Measurements from ENCODE around the gene ANXA11. TPM values are rescaled to one million over a fixed set of nuclear protein-coding genes. Genes with fewer than 3 reads are reported as not detected.
A peak's percentile ranks its signal among the peaks of the same experiment; 100 is the strongest.

Gene ANXA11
- total RNA-seq, 2 donors from 2014 or later: 68.2 to 71.9 TPM

DNA sequence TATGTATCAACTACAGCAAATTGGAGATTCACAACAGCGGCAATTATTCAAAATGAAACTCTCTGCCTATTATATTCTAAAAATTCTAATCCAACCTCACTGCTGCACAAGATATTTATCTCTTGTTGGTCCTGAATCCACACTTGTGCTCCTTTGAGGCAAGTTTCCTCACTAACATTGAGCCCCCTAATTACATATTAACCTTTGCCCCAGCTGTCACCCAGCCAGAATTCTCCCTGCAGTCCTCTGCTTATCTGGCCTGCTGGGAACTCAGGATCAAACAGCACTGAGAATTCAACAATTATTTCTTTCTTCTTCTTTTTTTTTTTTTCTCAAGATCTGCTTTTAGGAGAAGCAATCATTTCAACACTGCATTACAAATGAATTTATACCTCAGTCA is 94.4 kb downstream of the ANXA11 start:
- H3K36me3 ChIP-seq (replicated peaks in 1 of 2; ENCODE audit: insufficient read depth in 1 of 2, low read depth in 2 of 2): no peaks in the 10 kb centered on the region
- TF ChIP-seq, protein P1, sequence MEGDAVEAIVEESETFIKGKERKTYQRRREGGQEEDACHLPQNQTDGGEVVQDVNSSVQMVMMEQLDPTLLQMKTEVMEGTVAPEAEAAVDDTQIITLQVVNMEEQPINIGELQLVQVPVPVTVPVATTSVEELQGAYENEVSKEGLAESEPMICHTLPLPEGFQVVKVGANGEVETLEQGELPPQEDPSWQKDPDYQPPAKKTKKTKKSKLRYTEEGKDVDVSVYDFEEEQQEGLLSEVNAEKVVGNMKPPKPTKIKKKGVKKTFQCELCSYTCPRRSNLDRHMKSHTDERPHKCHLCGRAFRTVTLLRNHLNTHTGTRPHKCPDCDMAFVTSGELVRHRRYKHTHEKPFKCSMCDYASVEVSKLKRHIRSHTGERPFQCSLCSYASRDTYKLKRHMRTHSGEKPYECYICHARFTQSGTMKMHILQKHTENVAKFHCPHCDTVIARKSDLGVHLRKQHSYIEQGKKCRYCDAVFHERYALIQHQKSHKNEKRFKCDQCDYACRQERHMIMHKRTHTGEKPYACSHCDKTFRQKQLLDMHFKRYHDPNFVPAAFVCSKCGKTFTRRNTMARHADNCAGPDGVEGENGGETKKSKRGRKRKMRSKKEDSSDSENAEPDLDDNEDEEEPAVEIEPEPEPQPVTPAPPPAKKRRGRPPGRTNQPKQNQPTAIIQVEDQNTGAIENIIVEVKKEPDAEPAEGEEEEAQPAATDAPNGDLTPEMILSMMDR (IDR thresholded peaks at IDR 0.05): no peak
- TF ChIP-seq POLR2A (IDR thresholded peaks at IDR 0.05): no peak
- ATAC-seq (no peak), DNase-seq (peak in 2 of 4 donors; percentile 36 to 54)
- peak overlapping the region in 3 of 4 donors; percentile 50 to 81 (median 64) for H3K27ac ChIP-seq
- intact Hi-C loops (cut with DNase I): no loop called here
- H3K4me3 ChIP-seq: no peak overlapping the region
- no peaks in the 10 kb centered on the region for H3K27me3 ChIP-seq
- H3K9me3 ChIP-seq: peaks cover 0 to 8% (median 0%) of the 10 kb centered on the region in 3 donors
- 54 to 74% methylated on average over 1 of the region's 1 CpG for WGBS, 2 donors
- peaks cover 22% of the 10 kb centered on the region for H3K4me1 ChIP-seq

DNA sequence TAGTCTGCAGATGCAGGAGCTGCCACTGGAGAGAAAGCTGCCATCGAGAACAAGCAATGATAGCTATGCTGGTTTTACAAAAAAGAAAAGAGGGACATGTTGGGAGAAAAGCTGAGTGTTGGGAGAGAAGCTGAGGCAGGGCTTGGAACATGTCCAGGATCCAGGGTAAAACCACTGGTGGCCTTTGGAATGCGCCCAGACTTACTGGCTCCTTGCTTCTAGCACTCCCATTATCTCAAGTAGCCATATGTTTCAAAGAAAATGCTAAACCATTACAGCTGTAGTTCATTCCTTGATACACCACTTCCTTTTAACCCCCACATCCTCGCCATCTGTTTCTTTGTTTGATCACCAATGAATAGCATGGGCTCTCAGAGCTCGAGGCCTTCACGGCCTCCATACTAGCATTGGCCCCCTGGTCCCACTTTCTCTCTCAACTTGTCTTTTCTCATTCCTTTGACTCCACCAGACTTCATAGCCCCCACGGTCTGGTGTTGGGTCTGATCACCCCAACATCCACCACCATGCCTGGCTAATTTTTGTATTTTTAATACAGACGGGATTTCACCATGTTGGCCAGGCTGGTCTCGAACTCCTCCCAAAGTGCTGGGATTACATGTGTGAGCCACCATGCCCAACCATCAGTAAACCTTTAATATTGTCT is 96.6 kb downstream of the ANXA11 start:
- intact Hi-C loops (cut with DNase I): no loop called here
- H3K27me3 ChIP-seq: no peaks in the 10 kb centered on the region
- TF ChIP-seq, protein P1 (IDR thresholded peaks at IDR 0.05): no peak
- TF ChIP-seq POLR2A (IDR thresholded peaks at IDR 0.05): no peak

DNA sequence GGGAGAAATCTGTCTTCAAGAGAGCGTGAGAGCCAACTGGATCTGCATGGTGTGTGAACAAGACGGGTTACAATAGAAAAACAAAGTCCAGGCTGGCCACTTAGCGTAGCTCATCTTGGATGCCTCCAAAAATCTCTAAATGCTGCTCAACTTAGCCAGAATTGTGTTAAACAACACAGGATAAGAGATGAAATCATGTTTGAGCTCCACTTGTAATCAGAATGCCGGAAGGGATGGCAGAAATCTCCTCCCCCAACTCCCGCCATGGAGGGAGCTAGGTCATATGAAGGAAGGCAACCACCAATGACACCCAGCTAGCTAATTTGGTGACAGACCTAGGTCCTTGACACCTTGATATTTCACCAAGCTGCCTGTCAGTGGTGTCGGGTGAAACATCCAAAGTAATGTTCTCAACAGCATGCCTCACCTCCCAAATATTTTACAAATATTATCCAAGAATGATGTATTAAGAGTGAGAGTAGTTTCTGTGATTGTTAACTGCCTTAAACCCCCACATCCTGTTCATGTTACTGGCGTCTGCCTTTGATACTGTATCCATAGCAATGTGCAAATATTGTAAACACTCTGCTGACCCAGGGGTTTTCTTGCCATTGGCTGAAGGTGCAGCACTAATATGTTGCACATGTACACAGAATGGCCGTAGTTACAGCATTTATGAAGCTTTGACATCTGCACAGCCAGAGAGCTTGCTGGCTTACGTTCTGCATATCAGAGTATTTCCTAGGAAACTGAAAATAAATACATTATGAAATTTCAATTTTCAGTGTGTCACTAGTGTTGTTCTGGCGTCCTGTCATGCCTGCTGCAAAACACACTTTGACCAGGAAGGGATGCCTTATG is 101.0 kb downstream of the ANXA11 start:
- no peaks in the 10 kb centered on the region for H3K27me3 ChIP-seq
- peak in 1 of 4 donors; percentile 32 for DNase-seq
- ATAC-seq: peak; percentile 58
- no peaks in the 10 kb centered on the region for H3K4me1 ChIP-seq
- intact Hi-C loops (cut with DNase I): no loop called here
- peaks cover 0 to 6% (median 0%) of the 10 kb centered on the region in 3 donors for H3K9me3 ChIP-seq
- 55 to 63% methylated on average over 10 of the region's 10 CpGs for WGBS, 2 donors
- H3K4me3 ChIP-seq: no peak overlapping the region
- TF ChIP-seq POLR2A (IDR thresholded peaks at IDR 0.05): no peak
- TF ChIP-seq, protein P1 (IDR thresholded peaks at IDR 0.05): no peak
- H3K27ac ChIP-seq: no peak overlapping the region
- H3K36me3 ChIP-seq (replicated peaks in 1 of 2; ENCODE audit: insufficient read depth in 1 of 2, low read depth in 2 of 2): no peaks in the 10 kb centered on the region

More for the DNA sequence above, 96.6 kb downstream of the ANXA11 start:
- WGBS, 2 donors: 78 to 94% methylated on average over 8 of the region's 8 CpGs
- no peak overlapping the region for H3K27ac ChIP-seq
- peaks cover 22% of the 10 kb centered on the region for H3K4me1 ChIP-seq
- no peaks in the 10 kb centered on the region for H3K36me3 ChIP-seq (replicated peaks in 1 of 2; ENCODE audit: insufficient read depth in 1 of 2, low read depth in 2 of 2)
- H3K9me3 ChIP-seq: peaks cover 0 to 8% (median 0%) of the 10 kb centered on the region in 3 donors
- H3K4me3 ChIP-seq: no peak overlapping the region
- ATAC-seq (no peak), DNase-seq (no peak)

Small RNA genes within 50 kb of the gene (small RNA-seq; reads per million reads assigned to genes)
- not detected for gene RPS12P2

Other genes with a start within 250 kb of the ANXA11 start
- 1 to 10 TPM; 8.6 to 9.9 TPM for gene TMEM254, start 126.9 kb downstream of the ANXA11 start, total RNA-seq
- 10 to 100 TPM in 1 of 2 donors, 1 to 10 TPM in 1; 6.5 to 39.9 TPM for gene PLAC9, start 72.8 kb downstream of the ANXA11 start, total RNA-seq
- 10 to 100 TPM in 1 of 2 donors, 1 to 10 TPM in 1; 9.6 to 11.9 TPM for gene MAT1A, start 84.1 kb upstream of the ANXA11 start, total RNA-seq
- not detected for gene DYDC1, start 151.2 kb upstream of the ANXA11 start, total RNA-seq
- gene DYDC2, start 151.2 kb upstream of the ANXA11 start, total RNA-seq: not detected
- gene PRXL2A, start 203.0 kb upstream of the ANXA11 start, total RNA-seq: 100 to 1,000 TPM in 1 of 2 donors, 10 to 100 TPM in 1; 40.7 to 110 TPM
- 10 to 100 TPM; 22.3 to 63.0 TPM for gene TSPAN14, start 248.8 kb upstream of the ANXA11 start, total RNA-seq